Measurements from ENCODE around the gene PSMA2.

DNA sequence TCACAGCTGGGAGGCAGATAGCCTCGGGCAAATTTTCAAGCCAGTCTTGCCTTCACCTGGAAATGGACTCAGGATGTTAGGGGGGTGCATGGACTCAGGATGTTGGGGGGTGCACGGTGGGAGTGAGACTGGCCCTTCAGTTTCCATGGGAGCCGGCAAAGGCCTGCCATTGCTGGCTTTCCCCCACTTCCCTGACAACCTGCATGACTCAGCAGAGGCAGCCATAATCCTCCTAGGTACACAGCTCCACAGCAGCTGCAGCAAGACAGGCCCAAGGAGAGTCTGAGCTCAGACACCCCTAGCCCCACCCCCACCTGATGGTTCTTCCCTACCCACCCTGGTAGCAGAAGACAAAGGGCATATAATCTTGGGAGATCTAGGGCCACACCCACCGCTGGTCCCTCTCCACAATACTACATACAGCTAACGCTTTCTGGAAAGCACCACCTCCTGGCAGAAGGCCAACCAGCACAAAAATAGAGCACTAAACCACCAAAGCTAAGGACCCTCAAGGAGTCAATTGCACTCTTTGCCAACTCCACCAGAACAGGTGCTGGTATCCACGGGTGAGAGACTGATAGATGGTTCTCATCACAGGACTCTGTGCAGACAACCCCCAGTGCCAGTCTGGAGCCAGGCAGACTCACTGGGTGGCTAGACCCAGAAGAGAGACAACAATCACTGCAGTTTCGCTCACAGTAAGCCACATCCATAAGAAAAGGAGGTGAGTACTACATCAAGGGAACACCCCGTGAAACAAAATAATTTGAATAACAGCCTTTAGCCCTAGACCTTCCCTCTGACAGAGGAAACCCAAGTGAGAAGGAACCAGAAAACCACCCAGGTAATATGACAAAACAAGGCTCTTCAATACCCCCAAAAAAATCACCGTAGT lies 38.4 kb downstream of the PSMA2 start:
- TF ChIP-seq EZH2 (IDR thresholded peaks at IDR 0.05; ENCODE audit: borderline replicate concordance, low read depth, low read length, severe bottlenecking), result no peak
- TF ChIP-seq, protein P1, sequence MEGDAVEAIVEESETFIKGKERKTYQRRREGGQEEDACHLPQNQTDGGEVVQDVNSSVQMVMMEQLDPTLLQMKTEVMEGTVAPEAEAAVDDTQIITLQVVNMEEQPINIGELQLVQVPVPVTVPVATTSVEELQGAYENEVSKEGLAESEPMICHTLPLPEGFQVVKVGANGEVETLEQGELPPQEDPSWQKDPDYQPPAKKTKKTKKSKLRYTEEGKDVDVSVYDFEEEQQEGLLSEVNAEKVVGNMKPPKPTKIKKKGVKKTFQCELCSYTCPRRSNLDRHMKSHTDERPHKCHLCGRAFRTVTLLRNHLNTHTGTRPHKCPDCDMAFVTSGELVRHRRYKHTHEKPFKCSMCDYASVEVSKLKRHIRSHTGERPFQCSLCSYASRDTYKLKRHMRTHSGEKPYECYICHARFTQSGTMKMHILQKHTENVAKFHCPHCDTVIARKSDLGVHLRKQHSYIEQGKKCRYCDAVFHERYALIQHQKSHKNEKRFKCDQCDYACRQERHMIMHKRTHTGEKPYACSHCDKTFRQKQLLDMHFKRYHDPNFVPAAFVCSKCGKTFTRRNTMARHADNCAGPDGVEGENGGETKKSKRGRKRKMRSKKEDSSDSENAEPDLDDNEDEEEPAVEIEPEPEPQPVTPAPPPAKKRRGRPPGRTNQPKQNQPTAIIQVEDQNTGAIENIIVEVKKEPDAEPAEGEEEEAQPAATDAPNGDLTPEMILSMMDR (IDR thresholded peaks at IDR 0.05; ENCODE audit: extremely low read depth in 1 of 2, insufficient read depth in 1 of 2, low read depth in 1 of 2, low read length in 2 of 2), result no peak
- no peak for TF ChIP-seq POLR2A (IDR thresholded peaks at IDR 0.05; ENCODE audit: low read depth, low read length)
- TF ChIP-seq, protein P2, sequence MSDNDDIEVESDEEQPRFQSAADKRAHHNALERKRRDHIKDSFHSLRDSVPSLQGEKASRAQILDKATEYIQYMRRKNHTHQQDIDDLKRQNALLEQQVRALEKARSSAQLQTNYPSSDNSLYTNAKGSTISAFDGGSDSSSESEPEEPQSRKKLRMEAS (IDR thresholded peaks at IDR 0.05; ENCODE audit: insufficient read depth, insufficient read length), result no peak
- TF ChIP-seq MYC (IDR thresholded peaks at IDR 0.05; ENCODE audit: low read depth, low read length), result no peak
- no peak for TF ChIP-seq JUN (IDR thresholded peaks at IDR 0.05; ENCODE audit: borderline replicate concordance, insufficient read depth, insufficient read length, low read depth)
- no peak for TF ChIP-seq POLR2AphosphoS5 (IDR thresholded peaks at IDR 0.05; ENCODE audit: insufficient read depth, low read depth, low read length)
- TF ChIP-seq FOS (IDR thresholded peaks at IDR 0.05; ENCODE audit: borderline replicate concordance, insufficient read depth, low read length), result no peak
